Spleen (tissue), 11 donors: ENCODE data around the gene USP2. TPM values are rescaled to one million over a fixed set of nuclear protein-coding genes. Genes with fewer than 3 reads are reported as not detected.

ENCODE experiments used
- DNase-seq: peaks from one replicate; pipeline ENCODE4 v3.0.0-alpha.2; 2020
- H3K27ac ChIP-seq, 8 donors: fragments of 200-600 bp; sonication (generic) in 7 of 8; 1 replicate in 4 of 8; 2 replicates in 4 of 8; pipeline versions ENCODE4 v1.5.0 to v1.8.0; 2016 to 2021; ENCODE audit warnings: inconsistent platforms in 4 of 8, mild to moderate bottlenecking in 4 of 8, moderate library complexity in 1 of 8
- H3K27me3 ChIP-seq, 7 donors: fragments of 200-600 bp; sonication (generic) in 6 of 7; replicated peaks in 1 of 7; 1 replicate in 4 of 7; 2 replicates in 3 of 7; pipeline versions ENCODE4 v1.5.0 to v1.8.0; 2016 to 2021; ENCODE audit warnings: inconsistent platforms in 3 of 7, mild to moderate bottlenecking in 1 of 7
- H3K36me3 ChIP-seq, 6 donors: fragments of 200-600 bp; sonication (generic) in 5 of 6; 1 replicate in 4 of 6; 2 replicates in 2 of 6; pipeline versions ENCODE4 v1.5.0 to v1.8.0; 2016 to 2021; ENCODE audit warnings: inconsistent platforms in 2 of 6
- H3K4me1 ChIP-seq, 6 donors: fragments of 200-600 bp; sonication (generic) in 5 of 6; 1 replicate in 3 of 6; 2 replicates in 3 of 6; pipeline versions ENCODE4 v1.5.0 to v1.8.0; 2016 to 2021; ENCODE audit warnings: inconsistent platforms in 3 of 6
- H3K4me3 ChIP-seq, 8 donors: fragments of 200-600 bp; sonication (generic) in 7 of 8; 1 replicate in 4 of 8; 2 replicates in 4 of 8; pipeline versions ENCODE4 v1.5.0 to v1.8.0; 2016 to 2021; ENCODE audit warnings: inconsistent platforms in 4 of 8, mild to moderate bottlenecking in 4 of 8, moderate library complexity in 2 of 8
- H3K9me3 ChIP-seq, 8 donors: fragments of 200-600 bp; sonication (generic) in 7 of 8; 1 replicate in 4 of 8; 2 replicates in 4 of 8; pipeline versions ENCODE4 v1.5.0 to v1.8.0; 2016 to 2021; ENCODE audit warnings: inconsistent platforms in 4 of 8
- POLR2A ChIP-seq, 3 donors: fragments of 450-650 bp; IDR thresholded peaks; one replicate each; pipeline ENCODE4 v1.5.1; 2017; ENCODE audit warnings: antibody characterized with exemption in 3 of 3, mild to moderate bottlenecking in 1 of 3
- POLR2AphosphoS5 ChIP-seq, 3 donors: sonication (generic); formaldehyde crosslinking; IDR thresholded peaks; one replicate each; pipeline ENCODE4 v1.5.1; 2017; ENCODE audit warnings: antibody characterized with exemption in 3 of 3
- WGBS, 5 donors: extraction: QIAGEN DNeasy Blood & Tissue Kit in 3 of 5; methylation state at CpG; one replicate each; pipeline versions ENCODE4 v1.1.5 to v1.1.7; 2013 to 2018; 5-methylcytosine and 5-hydroxymethylcytosine counted together
- intact Hi-C: fragments of 100-400 bp; cut with DNase I; formaldehyde crosslinking; loops from one replicate; pipeline ENCODE4 v1.15.0; 2023; ENCODE audit warnings: low total_unique reads
- polyA plus RNA-seq, 3 donors: library from polyadenylated mRNA; stranded (reverse); fragments of 200-250 nt; gene quantifications; one replicate each; pipeline ENCODE4 v1.2.1, GENCODE V29; 2013
- total RNA-seq, 7 donors: library from RNA; depleted of rRNA in 3 of 7; stranded (reverse); fragments of >200 nt in 3 of 7; fragmentation: NEBNext Ultra II Directional in 4 of 7; extraction: Animal tissue kit (Norgen Biotek cat#: 25700) in 4 of 7; gene quantifications; one replicate each; pipeline versions ENCODE4 v1.1.0 to v1.2.1, GENCODE V29; 2016 to 2021
- TF ChIP-seq, protein P1 (sequence below), 11 experiments: fragments of 200-600 bp in 7 of 11; fragments of 450-650 bp in 4 of 11; sonication (generic) in 4 of 11; IDR thresholded peaks in 8 of 11; conservative IDR thresholded peaks in 3 of 11; 1 replicate in 7 of 11; 2 replicates in 4 of 11; pipeline versions ENCODE4 v1.4.0 to v1.8.0; 2016 to 2021; ENCODE audit warnings: antibody characterized with exemption in 11 of 11, inconsistent platforms in 4 of 11, mild to moderate bottlenecking in 1 of 11
- donor health status: healthy with polysubstance abuse.
- donor health status: DM: no; HTN: no; CAD: no; lungs with moderate emphysema.
- donor health status: DM: no; HTN: no; CAD: no.
- donor health status: Bipolar disorder and iron deficiency.
- donor health status: healthy.
- donor health status: DM: no; HTN: no; CAD: no.
- donor health status: DM: yes; HTN: yes; CAD: no.

Gene USP2
- total and polyA plus RNA-seq, 10 donors, result 0.15 to 0.88 (median 0.45) TPM

DNA sequence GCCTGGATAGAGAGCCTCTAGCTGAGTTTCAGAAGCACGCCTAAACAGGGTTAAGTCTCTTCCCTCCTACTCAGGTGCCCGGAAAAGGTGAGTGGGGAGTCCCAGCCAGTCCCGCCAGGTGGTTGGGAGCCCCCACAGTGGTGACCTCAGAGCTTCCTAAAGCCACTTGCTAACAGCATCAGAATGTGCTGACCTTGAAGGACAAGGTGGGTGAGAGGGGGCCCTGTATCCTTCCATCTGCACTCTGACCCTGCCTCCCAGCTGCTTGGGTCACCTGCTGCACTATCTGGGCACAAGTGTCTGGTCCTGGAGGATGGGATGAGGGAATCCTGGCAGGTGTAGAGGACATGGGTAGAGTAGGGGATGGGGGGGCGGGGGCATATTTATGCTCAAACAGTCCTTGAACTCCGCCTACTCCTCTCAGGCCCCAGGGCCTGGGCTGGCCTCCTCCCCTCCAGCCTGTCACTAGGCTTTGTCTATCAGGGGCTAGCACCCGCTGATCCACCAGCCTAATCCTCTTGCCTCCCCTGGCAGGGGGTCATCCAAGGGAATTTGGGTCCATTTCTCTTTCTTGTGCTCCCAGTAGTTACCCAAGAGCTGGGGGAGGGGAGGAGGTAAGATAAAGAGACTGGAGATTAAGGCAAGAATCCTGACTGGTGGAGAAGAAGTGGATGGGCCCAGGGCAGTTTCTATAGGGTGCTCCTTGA, 3.4 kb downstream of the USP2 start:
- no peak for DNase-seq
- intact Hi-C loops, result no loop called here
- H3K4me3 ChIP-seq, result no peak overlapping the region
- no peak for TF ChIP-seq POLR2A (IDR thresholded peaks at IDR 0.05)
- no peak for TF ChIP-seq POLR2AphosphoS5 (IDR thresholded peaks at IDR 0.05)
- TF ChIP-seq, protein P1, sequence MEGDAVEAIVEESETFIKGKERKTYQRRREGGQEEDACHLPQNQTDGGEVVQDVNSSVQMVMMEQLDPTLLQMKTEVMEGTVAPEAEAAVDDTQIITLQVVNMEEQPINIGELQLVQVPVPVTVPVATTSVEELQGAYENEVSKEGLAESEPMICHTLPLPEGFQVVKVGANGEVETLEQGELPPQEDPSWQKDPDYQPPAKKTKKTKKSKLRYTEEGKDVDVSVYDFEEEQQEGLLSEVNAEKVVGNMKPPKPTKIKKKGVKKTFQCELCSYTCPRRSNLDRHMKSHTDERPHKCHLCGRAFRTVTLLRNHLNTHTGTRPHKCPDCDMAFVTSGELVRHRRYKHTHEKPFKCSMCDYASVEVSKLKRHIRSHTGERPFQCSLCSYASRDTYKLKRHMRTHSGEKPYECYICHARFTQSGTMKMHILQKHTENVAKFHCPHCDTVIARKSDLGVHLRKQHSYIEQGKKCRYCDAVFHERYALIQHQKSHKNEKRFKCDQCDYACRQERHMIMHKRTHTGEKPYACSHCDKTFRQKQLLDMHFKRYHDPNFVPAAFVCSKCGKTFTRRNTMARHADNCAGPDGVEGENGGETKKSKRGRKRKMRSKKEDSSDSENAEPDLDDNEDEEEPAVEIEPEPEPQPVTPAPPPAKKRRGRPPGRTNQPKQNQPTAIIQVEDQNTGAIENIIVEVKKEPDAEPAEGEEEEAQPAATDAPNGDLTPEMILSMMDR (IDR thresholded peaks at IDR 0.05 in 8 of 11, conservative IDR thresholded peaks at IDR 0.05 in 3 of 11), result no peak
- no peak overlapping the region for H3K27ac ChIP-seq
- H3K27me3 ChIP-seq, result peaks cover 0 to 38% (median 0%) of the 10 kb centered on the region in 7 donors
- no peaks in the 10 kb centered on the region for H3K36me3 ChIP-seq
- H3K9me3 ChIP-seq, result no peaks in the 10 kb centered on the region
- WGBS, 5 donors, result 66 to 86% (median 80%) methylated on average over 4 to 6 of the region's 6 CpGs
- peaks cover 0 to 55% (median 27%) of the 10 kb centered on the region in 6 donors for H3K4me1 ChIP-seq

DNA sequence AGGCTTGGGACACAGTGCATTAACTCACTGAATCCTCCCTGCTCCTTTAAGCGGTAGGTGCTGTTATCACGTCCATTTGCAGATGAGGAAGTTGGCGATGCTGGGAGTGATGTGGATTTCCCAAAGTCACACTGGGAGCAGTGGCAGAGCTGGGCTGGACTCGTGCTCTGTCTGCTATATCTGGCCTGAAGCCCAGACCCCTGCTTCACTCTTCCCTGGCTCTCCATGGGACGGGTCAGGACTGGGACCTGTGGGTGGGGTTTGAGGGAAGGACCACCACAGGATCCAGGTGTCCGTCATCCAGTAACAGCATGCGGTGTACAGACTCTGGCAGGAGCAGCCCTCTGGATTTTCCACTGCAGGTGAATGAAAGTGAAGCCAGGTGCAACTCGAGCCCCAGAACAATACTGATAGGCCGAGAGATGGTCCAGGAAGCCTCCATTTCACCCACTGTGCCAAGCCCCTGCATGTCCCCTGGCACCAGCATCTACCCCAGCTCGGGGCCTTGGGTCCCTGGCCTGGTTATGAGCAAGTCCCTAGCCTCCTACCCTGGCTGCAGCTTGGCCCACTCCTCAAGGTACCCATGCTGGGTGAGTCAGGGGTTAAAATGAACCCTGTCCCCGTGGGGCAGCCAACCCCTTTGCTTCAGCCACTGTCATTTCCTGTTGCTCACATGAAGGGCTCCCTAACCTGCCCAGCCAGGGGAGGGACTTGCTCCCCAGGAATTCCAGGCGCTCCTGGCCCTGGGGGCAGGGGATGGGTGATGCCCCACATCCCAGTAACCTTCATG, 4.2 kb downstream of the USP2 start:
- Histone ChIP-seq H3K9me3 (no peaks in the 10 kb centered on the region), H3K27ac (no peak overlapping the region), H3K27me3 (peaks cover 0 to 38% (median 0%) of the 10 kb centered on the region in 7 donors), H3K4me1 (peaks cover 0 to 53% (median 25%) of the 10 kb centered on the region in 6 donors), H3K4me3 (no peak overlapping the region), H3K36me3 (no peaks in the 10 kb centered on the region)
- DNase-seq, result no peak
- TF ChIP-seq, protein P1 (IDR thresholded peaks at IDR 0.05 in 8 of 11, conservative IDR thresholded peaks at IDR 0.05 in 3 of 11), result no peak
- TF ChIP-seq POLR2A (IDR thresholded peaks at IDR 0.05) (no peak), POLR2AphosphoS5 (IDR thresholded peaks at IDR 0.05) (no peak)
- 46 to 73% (median 64%) methylated on average over 7 to 12 of the region's 12 CpGs for WGBS, 5 donors
- intact Hi-C loops, result no loop called here

DNA sequence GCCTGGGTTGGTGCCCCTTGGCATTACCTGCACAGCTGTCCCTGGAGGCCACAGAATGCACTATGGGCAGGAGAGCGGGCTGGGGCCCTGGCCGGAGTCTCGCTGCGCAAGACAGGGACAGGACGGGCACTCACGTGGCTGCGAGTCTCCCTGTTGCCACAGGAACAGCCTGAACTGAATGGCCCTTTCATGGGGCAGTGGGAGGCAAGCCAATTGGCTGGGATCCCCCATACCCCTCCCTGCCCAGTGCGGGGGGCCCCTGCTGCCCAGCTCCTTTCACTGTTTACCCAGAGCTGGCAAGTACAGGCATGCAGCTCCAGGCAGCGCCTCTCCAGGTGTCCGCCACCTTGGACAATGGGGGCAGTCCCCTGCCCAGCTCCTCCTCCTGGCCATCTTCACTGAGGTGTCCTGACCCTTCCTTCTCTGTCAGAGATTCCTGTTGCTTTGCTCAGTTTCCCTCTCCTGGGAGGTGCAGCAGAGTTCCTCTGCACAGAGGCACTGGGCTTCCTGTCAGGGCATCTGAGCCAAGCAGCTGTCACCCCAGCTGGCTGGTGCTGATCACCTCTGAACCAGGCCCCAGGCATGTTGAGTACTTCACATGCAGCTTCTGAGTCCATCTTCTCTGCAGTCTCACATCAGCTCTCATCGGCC, 5.2 kb downstream of the USP2 start:
- Histone ChIP-seq H3K4me3 (no peak overlapping the region), H3K9me3 (no peaks in the 10 kb centered on the region), H3K36me3 (no peaks in the 10 kb centered on the region), H3K27ac (peak overlapping the region in 4 of 8 donors; percentile 14 to 54 (median 30)), H3K27me3 (peaks cover 0 to 37% (median 0%) of the 10 kb centered on the region in 7 donors), H3K4me1 (peaks cover 0 to 48% (median 16%) of the 10 kb centered on the region in 6 donors)
- intact Hi-C loops, result no loop called here
- 84 to 89% (median 86%) methylated on average over 4 to 11 of the region's 11 CpGs for WGBS, 5 donors
- TF ChIP-seq, protein P1 (IDR thresholded peaks at IDR 0.05 in 8 of 11, conservative IDR thresholded peaks at IDR 0.05 in 3 of 11), result no peak
- no peak for TF ChIP-seq POLR2A (IDR thresholded peaks at IDR 0.05)
- no peak for TF ChIP-seq POLR2AphosphoS5 (IDR thresholded peaks at IDR 0.05)
- DNase-seq, result no peak
